Astrocyte of the hippocampus (primary cell): ENCODE measurements around the gene PYGO2.
"Not testable (repeated sequence)": the region's sequence is repeated elsewhere in the genome, so short reads cannot be mapped to it uniquely, and the experiment has no call there.

Experiments
- DNase-seq: peaks from one replicate; pipeline ENCODE4 v3.0.0; 2011; ENCODE audit warnings: low read depth, low spot score

Gene PYGO2

GRCh38 chr1:154978360-154978759, 16.8 kb upstream of the PYGO2 start:
- no peak for DNase-seq

GRCh38 chr1:154977762-154978161, 16.2 kb upstream of the PYGO2 start:
- not testable (repeated sequence) for DNase-seq

GRCh38 chr1:154975409-154976059, 14.0 kb upstream of the PYGO2 start:
- peak; percentile 67 for DNase-seq

GRCh38 chr1:154974808-154975408, 13.3 kb upstream of the PYGO2 start:
- peak; percentile 98 for DNase-seq

GRCh38 chr1:154974102-154974807, 12.7 kb upstream of the PYGO2 start, which contains the start of gene CKS1B:
TSS of gene CKS1B (plus strand) at chr1:154974681. CDS start at chr1:154974746, 65 bp downstream.
- DNase-seq, result peak; percentile 100

GRCh38 chr1:154973344-154974101, 11.9 kb upstream of the PYGO2 start:
- peak; percentile 97 for DNase-seq

- DNase-seq, result peak; percentile 97
Measured at GRCh38 chr1:154972517-154973343, 11.1 kb upstream of the PYGO2 start.

GRCh38 chr1:154972213-154972516, 10.6 kb upstream of the PYGO2 start:
- DNase-seq, result no peak

- DNase-seq, result no peak
Measured at GRCh38 chr1:154971341-154971998, 9.9 kb upstream of the PYGO2 start.

- peak; percentile 96 for DNase-seq
Measured at GRCh38 chr1:154970631-154971340, 9.2 kb upstream of the PYGO2 start, which contains the start of gene SHC1. TSS of gene SHC1 (minus strand) at chr1:154970747. CDS start at chr1:154970526, 221 bp downstream.

- DNase-seq, result peak; percentile 22
Measured at GRCh38 chr1:154969860-154970452, 8.4 kb upstream of the PYGO2 start.

- no peak for DNase-seq
Measured at GRCh38 chr1:154969246-154969645, 7.7 kb upstream of the PYGO2 start.

GRCh38 chr1:154968731-154969130, 7.1 kb upstream of the PYGO2 start:
- DNase-seq, result no peak

GRCh38 chr1:154967331-154967950, 5.9 kb upstream of the PYGO2 start:
- DNase-seq, result no peak

- DNase-seq, result no peak
Measured at GRCh38 chr1:154966111-154966510, 4.5 kb upstream of the PYGO2 start.

- no peak for DNase-seq
Measured at GRCh38 chr1:154964359-154964758, 2.8 kb upstream of the PYGO2 start.

- DNase-seq, result no peak
Measured at GRCh38 chr1:154963643-154964042, 2.1 kb upstream of the PYGO2 start.

GRCh38 chr1:154962795-154963330, 1.3 kb upstream of the PYGO2 start:
- no peak for DNase-seq
